HepG2 (cell line): ENCODE measurements around the gene TMEM117. TPM values are rescaled to one million over a fixed set of nuclear protein-coding genes. Genes with fewer than 3 reads are reported as not detected.

Experiments
- ATM ChIP-seq: fragments of 450-650 bp; IDR thresholded peaks from 2 replicates; pipeline ENCODE4 v1.7.1; 2017; ENCODE audit warnings: mild to moderate bottlenecking, borderline replicate concordance
- CENPT ChIP-seq: sonication (generic); formaldehyde crosslinking; IDR thresholded peaks from 2 replicates; pipeline ENCODE4 v1.8.0; 2022; ENCODE audit warnings: low read depth, mild to moderate bottlenecking, moderate library complexity, missing genetic modification reagents
- DNMT3B ChIP-seq: conservative IDR thresholded peaks from 2 replicates; pipeline ENCODE4 v1.6.1; 2016; ENCODE audit warnings: missing biosample characterization, control low read depth
- EHMT2 ChIP-seq: fragments of 200-600 bp; sonication (generic); IDR thresholded peaks from 2 replicates; pipeline ENCODE4 v1.7.0; 2017; ENCODE audit warnings: antibody characterized with exemption, low read depth, low read length, borderline replicate concordance
- ELF3 ChIP-seq: IDR thresholded peaks from 2 replicates; pipeline ENCODE4 v1.6.1; 2016; ENCODE audit warnings: missing genetic modification reagents, missing compliant biosample characterization
- GATAD1 ChIP-seq: IDR thresholded peaks from 2 replicates; pipeline ENCODE4 v1.6.1; 2016; ENCODE audit warnings: missing genetic modification reagents, missing compliant biosample characterization
- GPN1 ChIP-seq: sonication (generic); formaldehyde crosslinking; IDR thresholded peaks from 2 replicates; pipeline ENCODE4 v1.5.1; 2020; ENCODE audit warnings: missing genetic modification reagents, borderline replicate concordance
- MBNL3 ChIP-seq: fragments of 250-450 bp; sonication (Bioruptor Pico); conservative IDR thresholded peaks from 2 replicates; pipeline ENCODE4 v1.8.0; 2022; ENCODE audit warnings: mild to moderate bottlenecking, inconsistent platforms
- MED1 ChIP-seq: sonication (generic); formaldehyde crosslinking; IDR thresholded peaks from 2 replicates; pipeline ENCODE4 v1.4.0; 2020; ENCODE audit warnings: missing genetic modification reagents
- NFATC3 ChIP-seq: sonication (generic); formaldehyde crosslinking; IDR thresholded peaks from 2 replicates; pipeline ENCODE4 v1.5.1; 2020; ENCODE audit warnings: mild to moderate bottlenecking, missing genetic modification reagents
- PAXIP1 ChIP-seq: sonication (generic); formaldehyde crosslinking; conservative IDR thresholded peaks from 2 replicates; pipeline ENCODE4 v1.4.0; 2020; ENCODE audit warnings: mild to moderate bottlenecking, missing genetic modification reagents, moderate library complexity
- POLR2AphosphoS2 ChIP-seq: IDR thresholded peaks from 2 replicates; pipeline ENCODE4 v1.6.1; 2011; ENCODE audit warnings: low read depth, low read length, improper control_type of control experiment
- SAFB2 ChIP-seq: sonication (generic); formaldehyde crosslinking; IDR thresholded peaks from 2 replicates; pipeline ENCODE4 v1.5.1; 2020; ENCODE audit warnings: missing genetic modification reagents, low read depth, mild to moderate bottlenecking, borderline replicate concordance
- SETDB1 ChIP-seq: sonication (generic); formaldehyde crosslinking; IDR thresholded peaks from 2 replicates; pipeline ENCODE4 v1.5.1; 2020; ENCODE audit warnings: missing genetic modification reagents, mild to moderate bottlenecking, borderline replicate concordance
- SP140L ChIP-seq: sonication (generic); formaldehyde crosslinking; IDR thresholded peaks from 2 replicates; pipeline ENCODE4 v1.4.0; 2020; ENCODE audit warnings: missing genetic modification reagents, borderline replicate concordance
- TBX2 ChIP-seq: sonication (generic); formaldehyde crosslinking; IDR thresholded peaks from 2 replicates; pipeline ENCODE4 v1.5.0; 2020; ENCODE audit warnings: missing genetic modification reagents, mild to moderate bottlenecking, borderline replicate concordance
- ZBTB4 ChIP-seq: sonication (generic); formaldehyde crosslinking; IDR thresholded peaks from 2 replicates; pipeline ENCODE4 v1.4.0; 2020; ENCODE audit warnings: missing genetic modification reagents, mild to moderate bottlenecking, borderline replicate concordance
- ZNF264 ChIP-seq: sonication (generic); formaldehyde crosslinking; IDR thresholded peaks from 2 replicates; pipeline ENCODE4 v1.4.0; 2020; ENCODE audit warnings: missing genetic modification reagents
- ZNF335 ChIP-seq: sonication (generic); formaldehyde crosslinking; IDR thresholded peaks from 2 replicates; pipeline ENCODE4 v1.4.0; 2020; ENCODE audit warnings: missing genetic modification reagents
- ZNF501 ChIP-seq: sonication (generic); formaldehyde crosslinking; IDR thresholded peaks from 2 replicates; pipeline ENCODE4 v1.5.1; 2020; ENCODE audit warnings: mild to moderate bottlenecking, moderate library complexity, missing genetic modification reagents
- ZSCAN22 ChIP-seq: sonication (generic); formaldehyde crosslinking; IDR thresholded peaks from 2 replicates; pipeline ENCODE4 v1.4.0; 2020; ENCODE audit warnings: mild to moderate bottlenecking, missing genetic modification reagents
- polyA plus RNA-seq, 8 experiments: library from polyadenylated mRNA; depleted of rRNA in 3 of 8; stranded (reverse) in 7 of 8; unstranded in 1 of 8; fragments of >200 nt; fragmentation: Illumina TruSeq in 4 of 8; extraction: Trizol in 4 of 8; gene quantifications; 2 replicates each; pipeline versions ENCODE4 v1.2.1 to v1.2.3, GENCODE V29; 2011 to 2016; ENCODE audit warnings: low read depth in 4 of 8, missing spikeins in 1 of 8, mixed read lengths in 1 of 8; ENCODE audit not compliant: insufficient read depth in 1 of 8
- total RNA-seq, 5 experiments: library from RNA; depleted of rRNA; stranded (reverse); fragments of >200 nt; fragmentation: Illumina TruSeq; extraction: Trizol; gene quantifications; 2 replicates each; pipeline ENCODE4 v1.2.3, GENCODE V29; 2016; ENCODE audit warnings: low read depth in 1 of 5
- TF ChIP-seq, protein P1 (sequence below): sonication (generic); formaldehyde crosslinking; IDR thresholded peaks from 2 replicates; pipeline ENCODE4 v1.9.0; 2022; ENCODE audit warnings: low read depth, missing genetic modification reagents

Gene TMEM117
- total and polyA plus RNA-seq, 2 of the 13 experiments (the other 11 are each of a cell fraction or from before 2014, with no cell fraction given) = 2.8 to 8.5 TPM

DNA sequence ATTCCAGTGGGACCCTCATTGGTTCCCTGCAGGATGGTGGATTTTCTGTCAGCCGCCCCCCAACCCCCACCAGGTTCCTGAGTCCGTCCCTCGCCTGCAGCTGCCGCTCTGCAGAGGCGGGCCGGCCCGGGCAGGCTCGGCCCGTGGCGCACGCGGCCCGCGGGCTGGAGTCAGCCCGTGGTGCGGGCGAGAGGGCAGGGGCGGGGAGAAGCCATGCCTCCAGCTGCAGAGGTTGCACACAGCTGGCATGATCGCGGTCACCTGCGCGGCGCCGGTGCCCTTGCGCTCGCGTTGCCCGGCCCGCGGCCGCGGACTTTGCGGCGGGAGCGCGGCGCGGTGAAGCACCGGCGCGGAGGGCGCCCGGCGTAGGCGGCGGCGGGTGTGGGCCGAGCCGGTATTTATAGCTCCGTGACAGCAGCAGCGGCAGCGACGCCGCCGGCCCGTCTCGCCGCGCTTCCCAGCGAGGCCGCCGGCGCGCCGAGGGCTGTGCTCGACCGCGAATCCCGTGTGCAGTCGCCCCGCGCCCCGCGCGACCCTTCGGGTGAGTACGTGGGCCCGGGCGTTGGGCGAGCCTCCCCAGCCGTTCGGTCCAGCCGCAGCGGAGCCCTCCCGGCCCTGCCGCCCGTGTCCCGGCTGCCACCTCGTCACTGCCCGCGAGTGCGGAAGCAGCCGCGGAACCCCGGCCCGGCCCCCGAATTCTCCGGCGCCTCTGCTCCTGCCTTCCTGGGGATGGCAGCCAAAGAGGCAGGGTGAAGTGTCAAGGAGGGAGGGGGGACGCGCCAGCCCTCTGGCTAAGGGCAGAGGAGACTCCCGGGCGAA, at the start of gene TMEM117 (continued):
- no peak for TF ChIP-seq ZBTB4 (CRISPR knock-in tag)
- no peak for TF ChIP-seq POLR2AphosphoS2
- 0 out of 2 replicates have a peak, but pooled peaks have one; percentile 32 for TF ChIP-seq ZSCAN22 (CRISPR knock-in tag)
- peak; percentile 35; the same call in 1 of the 2 replicates for TF ChIP-seq SAFB2 (CRISPR knock-in tag)
- TF ChIP-seq CENPT (CRISPR knock-in tag) = no peak
- no peak for TF ChIP-seq GATAD1 (CRISPR knock-in tag)
- 0 out of 2 replicates have a peak, but pooled peaks have one; percentile 11 for TF ChIP-seq ZNF264 (CRISPR knock-in tag)
- no peak for TF ChIP-seq PAXIP1 (CRISPR knock-in tag)
- 0 out of 2 replicates have a peak, but pooled peaks have one; percentile 10 for TF ChIP-seq MED1
- TF ChIP-seq MBNL3 (CRISPR knock-in tag) = no peak
- TF ChIP-seq ZNF501 = 0 out of 2 replicates have a peak, but pooled peaks have one; percentile 14
- no peak for TF ChIP-seq EHMT2
- TF ChIP-seq TBX2 (CRISPR knock-in tag) = peak; percentile 28
- TF ChIP-seq ZNF335 = no peak
- TF ChIP-seq SP140L = no peak
- TF ChIP-seq GPN1 (CRISPR knock-in tag) = no peak
- no peak for TF ChIP-seq ATM
- TF ChIP-seq SETDB1 = no peak
- no peak for TF ChIP-seq ELF3
- no peak for TF ChIP-seq NFATC3 (CRISPR knock-in tag)
- TF ChIP-seq, protein P1, sequence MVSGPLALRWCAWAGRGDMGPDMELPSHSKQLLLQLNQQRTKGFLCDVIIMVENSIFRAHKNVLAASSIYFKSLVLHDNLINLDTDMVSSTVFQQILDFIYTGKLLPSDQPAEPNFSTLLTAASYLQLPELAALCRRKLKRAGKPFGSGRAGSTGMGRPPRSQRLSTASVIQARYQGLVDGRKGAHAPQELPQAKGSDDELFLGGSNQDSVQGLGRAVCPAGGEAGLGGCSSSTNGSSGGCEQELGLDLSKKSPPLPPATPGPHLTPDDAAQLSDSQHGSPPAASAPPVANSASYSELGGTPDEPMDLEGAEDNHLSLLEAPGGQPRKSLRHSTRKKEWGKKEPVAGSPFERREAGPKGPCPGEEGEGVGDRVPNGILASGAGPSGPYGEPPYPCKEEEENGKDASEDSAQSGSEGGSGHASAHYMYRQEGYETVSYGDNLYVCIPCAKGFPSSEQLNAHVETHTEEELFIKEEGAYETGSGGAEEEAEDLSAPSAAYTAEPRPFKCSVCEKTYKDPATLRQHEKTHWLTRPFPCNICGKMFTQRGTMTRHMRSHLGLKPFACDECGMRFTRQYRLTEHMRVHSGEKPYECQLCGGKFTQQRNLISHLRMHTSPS (CRISPR knock-in tag) = no peak; the same call in 1 of the 2 replicates
- no peak for TF ChIP-seq DNMT3B (CRISPR knock-in tag)
